GM03348 (cell line): ENCODE measurements around the gene CDC27.
"Not testable (repeated sequence)": the region's sequence is repeated elsewhere in the genome, so short reads cannot be mapped to it uniquely, and the experiment has no call there.

Experiments
- DNase-seq: peaks from one replicate; pipeline ENCODE4 v3.0.0; 2012; ENCODE audit warnings: low spot score

Gene CDC27

GRCh38 chr17:47070266-47070665, 118.8 kb downstream of the CDC27 start:
- DNase-seq, result not testable (repeated sequence)
